Activated T-cell treated with anti-CD3 and anti-CD28 coated beads, Interleukin-2, amount 50 U/mL, for 24 hours (primary cell): ENCODE data around the gene ATP9A.
"Not testable (repeated sequence)": the region's sequence is repeated elsewhere in the genome, so short reads cannot be mapped to it uniquely, and the experiment has no call there.

ENCODE experiments used
- DNase-seq: peaks from one replicate; pipeline ENCODE4 v3.0.0-alpha.2; 2020
- H3K27ac Mint-ChIP-seq: 2 replicates; pipeline ENCODE4 v1.8.0; 2020; ENCODE audit warnings: mild to moderate bottlenecking, mixed read lengths
- H3K27me3 Mint-ChIP-seq: 2 replicates; pipeline ENCODE4 v1.8.0; 2020; ENCODE audit warnings: mixed read lengths
- H3K36me3 Mint-ChIP-seq: 2 replicates; pipeline ENCODE4 v1.8.0; 2020; ENCODE audit warnings: low read depth, mixed read lengths
- H3K4me1 Mint-ChIP-seq: 2 replicates; pipeline ENCODE4 v1.8.0; 2020; ENCODE audit warnings: low read depth, mixed read lengths
- H3K4me3 Mint-ChIP-seq: 2 replicates; pipeline ENCODE4 v1.8.0; 2020; ENCODE audit warnings: mild to moderate bottlenecking, moderate library complexity, mixed read lengths
- H3K9me3 Mint-ChIP-seq: 2 replicates; pipeline ENCODE4 v1.8.0; 2020; ENCODE audit warnings: mixed read lengths

ATP9A gene

DNA sequence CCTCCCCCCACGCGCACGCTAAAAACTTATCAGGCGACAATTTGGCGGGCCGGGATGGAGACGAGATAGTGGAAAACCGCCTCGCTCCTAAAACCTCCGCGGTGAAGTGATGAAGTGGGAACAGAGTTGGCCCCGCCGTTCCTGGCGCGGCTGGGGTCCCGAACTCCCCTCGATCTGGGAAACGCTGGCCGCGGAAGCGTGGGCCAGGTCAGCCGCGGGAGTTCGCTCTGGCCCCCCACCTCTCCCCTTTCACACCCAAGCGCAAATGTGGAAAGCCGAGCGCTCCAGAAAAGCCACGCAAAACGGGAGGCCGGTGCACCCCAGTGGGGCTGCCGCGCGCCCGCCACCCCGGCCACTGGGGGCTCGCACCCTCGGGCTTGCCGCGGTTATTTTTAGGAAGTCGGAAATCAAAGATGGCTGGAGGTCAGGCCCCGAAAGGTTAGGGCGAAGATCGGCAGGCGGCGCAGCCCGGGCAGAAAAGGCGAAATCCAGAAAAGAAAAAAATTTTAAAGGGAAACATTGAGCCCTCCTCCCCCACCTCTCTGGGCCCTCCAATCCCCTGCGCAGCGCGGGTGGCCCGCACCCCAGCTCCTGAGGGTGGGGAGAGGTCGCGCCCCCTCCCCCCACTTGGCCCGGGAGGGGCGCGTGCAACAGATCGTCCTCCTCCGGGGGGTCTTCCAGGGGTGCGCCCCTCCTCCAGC lies 33.1 kb upstream of the ATP9A start:
- peak; percentile 32 for DNase-seq
- H3K4me1 Mint-ChIP-seq, result peaks cover 13% of the 10 kb centered on the region
- peaks cover 78% of the 10 kb centered on the region for H3K27me3 Mint-ChIP-seq
- no peaks in the 10 kb centered on the region for H3K9me3 Mint-ChIP-seq
- no peaks in the 10 kb centered on the region for H3K36me3 Mint-ChIP-seq
- no peak overlapping the region for H3K27ac Mint-ChIP-seq
- peak overlapping the region; percentile 54 for H3K4me3 Mint-ChIP-seq

GRCh38 chr20:51800872-51801121 lies 32.6 kb upstream of the ATP9A start:
- DNase-seq, result no peak
- Mint-ChIP-seq H3K27ac (no peak overlapping the region), H3K36me3 (no peaks in the 10 kb centered on the region), H3K9me3 (no peaks in the 10 kb centered on the region), H3K4me3 (peak overlapping the region; percentile 54), H3K4me1 (peaks cover 13% of the 10 kb centered on the region), H3K27me3 (peaks cover 76% of the 10 kb centered on the region)

DNA sequence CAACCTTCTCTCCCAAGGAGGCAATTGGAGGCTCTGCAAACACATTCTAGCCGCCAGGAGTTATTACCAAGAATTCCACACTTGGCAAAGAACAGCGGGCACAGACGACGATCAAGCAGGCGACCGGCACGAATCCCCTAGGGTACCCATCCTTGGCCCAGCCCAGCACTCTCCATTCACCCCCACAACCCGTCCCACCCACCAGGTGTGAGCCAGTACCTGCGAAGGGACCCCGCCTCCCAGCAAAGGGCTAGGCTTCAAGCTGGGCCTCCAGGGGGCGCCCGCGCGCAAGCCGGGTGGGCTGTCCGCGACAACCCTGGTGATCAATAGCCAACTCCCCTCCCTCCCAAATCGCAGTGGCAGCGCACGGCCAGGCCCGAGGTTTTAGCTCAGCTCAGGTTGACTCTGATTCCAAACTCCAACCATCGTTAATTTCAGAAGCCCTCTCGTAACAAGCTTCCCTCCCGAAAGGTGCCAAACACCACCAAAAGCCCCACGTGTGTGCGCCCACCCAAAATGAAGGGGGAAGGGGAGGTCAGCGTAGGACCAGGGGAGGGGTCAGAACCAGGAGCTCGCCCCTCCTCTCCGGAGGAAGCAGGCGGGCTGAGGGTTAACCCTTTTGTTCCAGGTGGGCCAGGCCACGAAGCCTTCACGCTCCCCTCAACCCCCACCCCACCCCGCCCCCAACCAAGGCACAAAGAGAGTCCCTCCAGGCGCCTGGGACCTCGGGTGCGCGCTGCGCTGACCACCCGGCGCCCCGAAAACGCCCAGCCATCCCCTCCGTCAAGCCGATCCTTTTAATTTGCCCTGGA lies 32.1 kb upstream of the ATP9A start:
- Mint-ChIP-seq H3K27ac (no peak overlapping the region), H3K27me3 (peaks cover 74% of the 10 kb centered on the region), H3K4me1 (peaks cover 13% of the 10 kb centered on the region), H3K36me3 (no peaks in the 10 kb centered on the region), H3K4me3 (peak overlapping the region; percentile 54), H3K9me3 (no peaks in the 10 kb centered on the region)
- DNase-seq, result peak; percentile 73

DNA sequence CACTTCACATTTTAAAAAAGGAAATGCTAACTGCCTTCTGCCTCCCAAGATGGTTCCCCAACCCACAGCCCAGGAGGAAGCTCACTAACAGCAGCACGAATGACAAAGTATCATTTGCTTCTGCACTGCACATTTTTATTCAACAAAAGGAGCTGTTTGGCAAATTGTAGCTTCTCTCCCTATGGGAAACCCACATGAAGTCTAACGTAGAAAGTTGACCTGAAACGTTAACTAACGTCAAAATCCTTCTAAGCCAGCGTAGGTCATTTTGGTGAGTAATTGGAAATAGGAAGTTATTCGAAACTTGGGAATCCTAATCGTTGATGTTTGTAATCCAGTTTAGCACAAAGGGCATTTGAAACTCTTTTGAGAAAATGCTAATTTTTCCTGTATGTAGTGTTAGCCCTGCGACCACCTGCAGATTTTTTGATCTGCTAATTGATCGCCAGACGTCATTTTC lies 31.2 kb upstream of the ATP9A start:
- Mint-ChIP-seq H3K9me3 (no peaks in the 10 kb centered on the region), H3K27me3 (peaks cover 76% of the 10 kb centered on the region), H3K4me1 (peaks cover 13% of the 10 kb centered on the region), H3K27ac (no peak overlapping the region), H3K4me3 (no peak overlapping the region), H3K36me3 (no peaks in the 10 kb centered on the region)
- no peak for DNase-seq

- Mint-ChIP-seq H3K27ac (no peak overlapping the region), H3K4me1 (peaks cover 13% of the 10 kb centered on the region), H3K9me3 (no peaks in the 10 kb centered on the region), H3K36me3 (no peaks in the 10 kb centered on the region), H3K4me3 (no peak overlapping the region), H3K27me3 (peaks cover 74% of the 10 kb centered on the region)
- no peak for DNase-seq
These were observed 29.3 kb upstream of the ATP9A start for GRCh38 chr20:51797357-51798025.

DNA sequence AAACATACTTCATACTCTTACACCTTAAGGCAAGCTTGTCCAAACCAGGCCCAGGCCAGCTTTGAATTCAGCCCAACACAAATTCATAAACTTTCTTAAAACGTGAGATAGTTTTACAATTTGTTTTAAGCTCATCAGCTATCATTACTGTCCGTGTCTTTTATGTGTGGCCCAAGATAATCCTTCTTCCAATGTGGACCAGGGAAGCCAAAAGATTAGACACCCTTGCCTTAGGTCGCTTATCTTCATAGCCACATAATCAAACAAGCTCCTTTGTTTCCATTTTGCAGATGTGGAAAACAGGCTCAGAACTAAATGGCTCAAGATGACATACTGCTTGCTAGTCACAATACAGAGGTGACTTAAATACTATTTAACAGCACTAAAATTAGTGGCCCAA lies 28.1 kb upstream of the ATP9A start:
- Mint-ChIP-seq H3K27ac (no peak overlapping the region), H3K9me3 (no peaks in the 10 kb centered on the region), H3K27me3 (peaks cover 65% of the 10 kb centered on the region), H3K36me3 (no peaks in the 10 kb centered on the region), H3K4me3 (no peak overlapping the region), H3K4me1 (peaks cover 13% of the 10 kb centered on the region)
- no peak for DNase-seq

DNA sequence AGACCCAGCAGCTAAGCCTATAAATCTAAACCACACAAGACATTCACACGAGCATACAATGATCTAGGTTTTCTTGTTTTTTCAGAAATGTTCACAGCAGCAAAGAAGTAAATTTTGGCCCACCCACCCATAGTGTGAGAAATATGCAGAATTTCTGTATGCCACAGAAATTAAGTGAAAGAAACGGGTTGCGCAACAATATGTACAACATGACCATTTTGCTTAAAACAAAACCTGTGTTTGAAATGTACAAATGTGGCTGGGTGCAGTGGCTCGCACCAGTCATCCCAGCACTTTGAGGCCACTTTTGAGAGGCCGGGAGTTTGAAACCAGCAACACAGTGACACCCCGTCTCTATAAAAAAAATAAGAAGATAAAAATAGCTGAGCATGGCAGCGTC lies 24.8 kb upstream of the ATP9A start:
- Mint-ChIP-seq H3K27me3 (peaks cover 36% of the 10 kb centered on the region), H3K36me3 (no peaks in the 10 kb centered on the region), H3K4me1 (no peaks in the 10 kb centered on the region), H3K9me3 (no peaks in the 10 kb centered on the region), H3K4me3 (no peak overlapping the region), H3K27ac (no peak overlapping the region)
- DNase-seq, result no peak

- no peak for DNase-seq
- Mint-ChIP-seq H3K4me1 (no peaks in the 10 kb centered on the region), H3K27ac (no peak overlapping the region), H3K4me3 (no peak overlapping the region), H3K9me3 (no peaks in the 10 kb centered on the region), H3K36me3 (no peaks in the 10 kb centered on the region), H3K27me3 (peaks cover 27% of the 10 kb centered on the region)
These were observed 23.4 kb upstream of the ATP9A start for GRCh38 chr20:51791626-51792025.

GRCh38 chr20:51790256-51790655 lies 22.1 kb upstream of the ATP9A start:
- Mint-ChIP-seq H3K36me3 (no peaks in the 10 kb centered on the region), H3K4me1 (no peaks in the 10 kb centered on the region), H3K27ac (no peak overlapping the region)

GRCh38 chr20:51789434-51789833 lies 21.2 kb upstream of the ATP9A start:
- no peaks in the 10 kb centered on the region for H3K9me3 Mint-ChIP-seq
- H3K36me3 Mint-ChIP-seq, result no peaks in the 10 kb centered on the region
- DNase-seq, result no peak
- H3K27ac Mint-ChIP-seq, result no peak overlapping the region
- no peaks in the 10 kb centered on the region for H3K4me1 Mint-ChIP-seq
- peaks cover 16% of the 10 kb centered on the region for H3K27me3 Mint-ChIP-seq
- no peak overlapping the region for H3K4me3 Mint-ChIP-seq

More at GRCh38 chr20:51790256-51790655, 22.1 kb upstream of the ATP9A start:
- Mint-ChIP-seq H3K9me3 (no peaks in the 10 kb centered on the region), H3K4me3 (no peak overlapping the region), H3K27me3 (peaks cover 22% of the 10 kb centered on the region)
- no peak for DNase-seq

GRCh38 chr20:51788822-51789221 lies 20.6 kb upstream of the ATP9A start:
- H3K36me3 Mint-ChIP-seq, result no peaks in the 10 kb centered on the region

DNA sequence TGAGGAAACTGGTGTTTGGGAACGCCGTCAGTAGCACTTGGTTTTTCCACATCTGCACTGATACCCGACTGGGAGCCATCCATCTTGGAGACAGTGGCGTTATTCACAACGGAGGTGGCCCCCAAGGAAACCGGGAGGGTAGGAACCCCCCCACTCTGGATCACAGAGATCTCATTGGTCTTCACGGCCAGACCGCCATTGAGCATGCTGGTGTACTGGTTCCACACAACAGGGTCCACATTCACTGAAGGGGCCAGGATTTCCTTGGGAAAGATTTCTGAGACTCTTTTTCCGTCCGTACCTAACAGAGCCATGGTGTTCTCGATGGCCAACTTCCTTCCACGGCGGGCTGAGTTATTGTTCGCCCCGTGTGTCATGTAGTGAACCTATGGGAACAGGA lies 16.1 kb upstream of the ATP9A start:
- H3K4me1 Mint-ChIP-seq, result no peaks in the 10 kb centered on the region
- no peaks in the 10 kb centered on the region for H3K36me3 Mint-ChIP-seq
- DNase-seq, result no peak
- no peaks in the 10 kb centered on the region for H3K9me3 Mint-ChIP-seq
- H3K4me3 Mint-ChIP-seq, result no peak overlapping the region
- peaks cover 11% of the 10 kb centered on the region for H3K27me3 Mint-ChIP-seq
- no peak overlapping the region for H3K27ac Mint-ChIP-seq

More at GRCh38 chr20:51788822-51789221, 20.6 kb upstream of the ATP9A start:
- Mint-ChIP-seq H3K9me3 (no peaks in the 10 kb centered on the region), H3K27me3 (peaks cover 17% of the 10 kb centered on the region), H3K4me1 (no peaks in the 10 kb centered on the region), H3K27ac (no peak overlapping the region), H3K4me3 (no peak overlapping the region)
- DNase-seq, result no peak

- not testable (repeated sequence) for H3K4me1 Mint-ChIP-seq, H3K9me3 Mint-ChIP-seq, H3K27ac Mint-ChIP-seq, H3K36me3 Mint-ChIP-seq, DNase-seq, H3K4me3 Mint-ChIP-seq
- H3K27me3 Mint-ChIP-seq, result peaks cover 11% of the 10 kb centered on the region
These were observed 10.1 kb upstream of the ATP9A start for GRCh38 chr20:51778229-51778759.

GRCh38 chr20:51775241-51775640 lies 7.1 kb upstream of the ATP9A start:
- Mint-ChIP-seq H3K4me1 (no peaks in the 10 kb centered on the region), H3K4me3 (no peak overlapping the region), H3K9me3 (peaks cover 4% of the 10 kb centered on the region), H3K27me3 (peaks cover 15% of the 10 kb centered on the region), H3K27ac (no peak overlapping the region), H3K36me3 (no peaks in the 10 kb centered on the region)
- DNase-seq, result no peak

DNA sequence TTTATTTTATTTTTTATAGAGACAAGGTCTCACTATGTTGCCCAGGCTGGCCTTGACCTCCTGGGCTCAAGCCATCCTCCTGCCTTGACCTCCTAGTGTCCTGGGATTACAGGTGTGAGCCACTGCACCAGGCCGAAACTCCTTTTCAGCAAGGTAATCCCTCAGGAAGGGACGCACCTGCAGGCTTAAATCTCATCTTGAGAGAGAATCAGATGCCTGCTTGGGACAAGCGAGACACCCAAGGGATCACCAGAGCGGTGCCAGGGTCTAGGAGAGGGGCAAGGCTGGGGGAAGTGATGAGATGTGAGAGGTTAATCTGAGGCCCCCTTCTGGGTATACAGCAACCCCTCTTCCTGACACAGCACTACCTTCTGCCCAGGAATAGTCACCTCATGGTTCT lies 4.0 kb upstream of the ATP9A start:
- H3K27ac Mint-ChIP-seq, result no peak overlapping the region
- H3K27me3 Mint-ChIP-seq, result peaks cover 37% of the 10 kb centered on the region
- H3K4me3 Mint-ChIP-seq, result no peak overlapping the region
- DNase-seq, result no peak
- no peaks in the 10 kb centered on the region for H3K9me3 Mint-ChIP-seq
- no peaks in the 10 kb centered on the region for H3K36me3 Mint-ChIP-seq
- H3K4me1 Mint-ChIP-seq, result peaks cover 9% of the 10 kb centered on the region
